Measurements from ENCODE around the gene PTRH1.
"Not testable (repeated sequence)": the region's sequence is repeated elsewhere in the genome, so short reads cannot be mapped to it uniquely, and the experiment has no call there.

Gene PTRH1, protein sequence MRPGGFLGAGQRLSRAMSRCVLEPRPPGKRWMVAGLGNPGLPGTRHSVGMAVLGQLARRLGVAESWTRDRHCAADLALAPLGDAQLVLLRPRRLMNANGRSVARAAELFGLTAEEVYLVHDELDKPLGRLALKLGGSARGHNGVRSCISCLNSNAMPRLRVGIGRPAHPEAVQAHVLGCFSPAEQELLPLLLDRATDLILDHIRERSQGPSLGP

DNA sequence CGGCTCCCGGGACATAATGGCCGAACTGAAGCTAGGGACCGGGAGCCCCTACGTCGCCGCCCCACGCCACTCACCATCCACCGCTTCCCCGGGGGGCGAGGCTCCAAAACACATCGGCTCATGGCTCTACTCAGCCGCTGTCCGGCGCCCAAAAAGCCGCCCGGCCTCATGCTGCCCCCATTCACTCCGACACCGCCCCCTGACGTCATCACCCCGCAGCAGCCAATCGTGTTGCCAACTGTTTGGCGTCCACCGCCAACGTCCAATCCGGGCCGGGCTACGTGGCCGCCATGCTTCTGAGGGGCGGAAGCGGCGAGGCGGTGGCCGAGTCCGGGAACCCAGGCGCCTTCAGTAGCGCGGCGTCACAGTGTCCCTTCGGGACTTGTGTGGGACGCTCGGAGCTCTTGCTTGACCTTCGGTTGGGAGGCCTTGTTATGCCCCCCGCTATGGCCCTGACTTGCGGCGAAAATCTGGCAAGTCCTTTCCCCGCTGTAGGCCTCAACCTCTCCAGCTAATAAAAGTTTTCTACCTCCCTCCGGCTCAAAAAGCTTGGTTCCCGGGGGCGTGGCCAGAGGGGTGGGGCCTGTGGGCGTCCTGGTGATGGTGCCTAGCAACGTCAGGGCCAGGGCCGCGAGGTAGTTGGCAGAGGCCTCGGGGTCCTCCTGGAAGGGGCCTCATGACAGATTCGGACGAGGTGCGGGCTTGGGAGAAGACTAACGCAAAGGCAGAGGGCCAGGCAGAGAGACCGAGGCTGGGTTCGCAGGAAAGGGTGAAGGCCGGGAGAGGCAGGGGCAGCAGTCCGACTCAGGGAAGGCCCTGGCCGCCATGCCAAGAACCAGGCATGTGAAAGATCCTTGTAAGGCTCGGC, at the start of gene PTRH1, which contains the start of gene TTC16:
PTRH1 (minus strand) TSS at position 194 of the 868 bp plus-strand sequence; CDS start at position 170, 24 bp downstream.
TTC16 (plus strand) TSS at position 610 of the 868 bp plus-strand sequence; CDS start at position 677, 67 bp downstream.
- peak; percentile 97 for DNase-seq

DNA sequence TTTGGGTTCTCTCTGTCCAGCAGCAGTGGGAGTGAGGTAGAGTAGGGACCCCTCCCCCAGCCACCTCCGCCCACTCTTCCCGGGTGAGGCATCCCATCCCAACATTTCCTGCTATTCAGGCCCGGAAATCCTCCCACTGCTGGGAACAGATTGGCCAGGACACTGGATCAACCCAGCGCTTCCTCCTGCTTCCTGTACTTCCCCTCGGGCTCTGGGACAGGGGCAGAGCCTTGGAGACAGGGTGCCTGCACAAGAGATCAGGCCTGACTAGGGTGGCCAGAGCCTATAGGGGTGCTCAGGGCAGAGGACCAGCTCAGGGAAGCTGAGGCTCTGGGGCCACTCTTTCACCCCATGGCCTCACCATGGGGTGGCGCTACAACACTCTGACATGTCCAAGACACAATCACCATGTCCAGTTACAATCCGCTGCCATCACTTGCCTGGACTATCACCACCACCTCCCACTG, 48.5 kb upstream of the PTRH1 start:
- peak; percentile 30 for DNase-seq

DNA sequence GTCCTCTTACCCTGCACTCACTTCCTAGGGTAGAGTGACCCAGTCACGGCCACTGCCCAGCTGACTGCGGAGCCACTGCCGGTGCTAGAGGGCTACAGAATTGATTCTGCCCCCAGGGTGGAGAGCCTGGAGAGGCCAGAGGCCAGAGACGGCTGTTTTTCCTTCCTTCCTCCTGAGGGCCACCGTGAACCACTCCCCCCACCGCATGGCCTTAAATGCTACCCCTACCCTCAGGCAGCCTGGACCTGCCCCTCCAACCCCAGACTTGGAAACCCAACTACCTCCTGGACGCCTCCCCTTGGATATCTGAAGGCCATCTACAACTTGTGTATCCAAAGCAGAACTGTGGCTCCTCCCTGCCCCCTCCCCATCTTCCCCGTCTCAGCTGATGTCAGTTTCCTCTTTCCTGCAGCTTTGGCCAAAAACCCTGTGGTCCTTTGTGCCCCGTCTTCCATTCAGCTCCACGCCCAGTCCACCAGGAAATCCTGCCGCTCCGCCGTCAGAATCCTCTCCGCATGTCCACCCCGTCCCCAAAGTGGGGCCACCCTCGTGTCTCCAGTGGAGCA, 46.7 kb upstream of the PTRH1 start:
- no peak for DNase-seq

DNA sequence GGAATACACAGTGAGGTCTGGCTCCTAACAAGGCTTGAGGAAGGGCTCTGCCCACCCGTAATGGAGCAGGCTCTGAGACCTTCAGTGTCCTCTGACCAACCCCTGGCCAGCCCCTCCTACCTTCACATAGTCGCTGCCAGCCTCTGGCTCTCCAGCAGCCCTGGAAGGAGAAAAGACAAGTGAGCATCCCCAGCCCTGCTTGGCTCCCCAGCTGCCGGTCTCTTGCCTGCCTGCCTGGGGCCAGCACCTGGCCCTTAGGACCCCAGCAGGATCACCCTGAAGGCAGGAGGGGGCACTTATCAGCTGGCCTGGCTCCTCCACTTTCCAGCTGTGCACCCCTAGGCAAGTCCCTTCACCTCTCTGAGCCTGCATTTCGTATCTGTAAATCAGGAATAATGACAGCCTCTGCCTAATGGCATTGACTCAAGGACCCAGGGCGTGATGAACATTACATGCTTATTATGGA, 46.1 kb upstream of the PTRH1 start:
- DNase-seq = no peak

DNA sequence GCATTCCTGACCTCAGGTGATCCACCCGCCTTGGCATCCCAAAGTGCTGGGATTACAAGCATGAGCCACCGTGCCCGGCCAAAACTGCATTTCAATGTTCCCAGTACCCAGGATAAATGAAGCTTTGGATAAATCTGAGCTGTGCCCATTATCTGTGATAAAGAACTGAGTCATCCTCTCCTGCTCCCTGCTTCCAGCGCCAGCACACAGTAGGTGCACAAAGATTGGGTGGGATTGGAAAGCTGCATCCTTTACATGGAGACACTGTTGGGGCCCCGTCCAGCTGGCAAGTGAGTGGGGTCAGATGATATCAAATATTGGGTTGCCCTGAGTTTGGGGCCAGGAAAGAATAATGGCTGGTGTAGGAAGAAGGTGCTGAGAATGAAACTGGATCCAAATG, 45.6 kb upstream of the PTRH1 start:
- DNase-seq = no peak

DNA sequence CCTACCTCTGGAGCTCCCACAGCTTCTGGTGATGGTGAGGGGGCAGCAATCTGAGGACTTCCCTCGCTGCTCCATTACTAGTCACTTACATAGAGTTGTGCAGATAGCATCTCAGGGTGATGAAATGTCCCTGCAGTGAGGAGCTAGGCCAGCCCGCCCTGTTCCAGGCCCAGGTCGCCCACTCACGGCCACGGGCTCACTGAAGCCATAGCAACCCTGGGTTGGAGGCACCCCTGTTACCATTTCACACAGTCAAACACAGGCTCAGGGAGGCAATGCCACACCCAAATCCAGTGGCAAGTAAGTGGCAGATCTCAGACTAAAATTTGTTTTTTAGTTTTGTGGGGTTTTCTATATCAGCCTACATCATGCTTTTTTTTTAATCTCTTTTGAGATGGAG, 43.4 kb upstream of the PTRH1 start:
- DNase-seq = no peak

DNA sequence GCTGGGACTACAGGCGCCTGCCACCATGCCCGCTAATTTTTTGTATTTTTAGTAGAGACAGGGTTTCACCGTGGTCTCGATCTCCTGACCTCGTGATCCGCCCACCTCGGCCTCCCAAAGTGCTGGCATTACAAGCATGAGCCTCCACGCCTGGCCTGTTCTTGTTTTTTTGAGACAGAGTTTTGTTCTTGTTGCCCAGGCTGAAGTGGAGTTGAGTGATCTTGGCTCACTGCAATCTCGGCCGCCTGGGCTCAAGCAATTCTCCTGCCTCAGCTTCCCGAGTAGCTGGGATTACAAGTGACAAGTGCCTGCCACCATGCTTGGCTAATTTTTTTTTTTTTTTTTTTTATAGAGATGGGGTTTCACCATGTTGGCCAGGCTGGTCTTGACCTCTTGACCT, 41.3 kb upstream of the PTRH1 start:
- DNase-seq = not testable (repeated sequence)

DNA sequence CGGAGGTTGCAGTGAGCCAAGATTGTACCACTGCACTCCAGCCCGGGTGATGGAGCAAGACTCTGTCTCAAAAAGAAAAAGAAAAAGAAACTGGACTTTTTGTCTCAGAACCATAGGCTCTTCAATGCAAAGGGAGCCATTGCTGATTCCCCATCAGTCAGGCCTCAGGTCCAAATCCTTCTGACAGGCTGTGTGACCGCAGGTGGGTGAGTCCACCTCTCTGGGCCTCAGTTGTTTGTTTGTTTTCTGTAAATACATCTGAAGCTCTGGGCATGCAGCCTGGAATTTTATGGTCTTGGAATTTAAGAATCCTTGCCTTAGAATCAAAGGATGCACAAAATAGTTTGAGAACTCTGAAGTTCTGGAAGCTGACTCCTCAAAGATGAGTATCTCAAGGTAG, 40.8 kb upstream of the PTRH1 start:
- DNase-seq = no peak

DNA sequence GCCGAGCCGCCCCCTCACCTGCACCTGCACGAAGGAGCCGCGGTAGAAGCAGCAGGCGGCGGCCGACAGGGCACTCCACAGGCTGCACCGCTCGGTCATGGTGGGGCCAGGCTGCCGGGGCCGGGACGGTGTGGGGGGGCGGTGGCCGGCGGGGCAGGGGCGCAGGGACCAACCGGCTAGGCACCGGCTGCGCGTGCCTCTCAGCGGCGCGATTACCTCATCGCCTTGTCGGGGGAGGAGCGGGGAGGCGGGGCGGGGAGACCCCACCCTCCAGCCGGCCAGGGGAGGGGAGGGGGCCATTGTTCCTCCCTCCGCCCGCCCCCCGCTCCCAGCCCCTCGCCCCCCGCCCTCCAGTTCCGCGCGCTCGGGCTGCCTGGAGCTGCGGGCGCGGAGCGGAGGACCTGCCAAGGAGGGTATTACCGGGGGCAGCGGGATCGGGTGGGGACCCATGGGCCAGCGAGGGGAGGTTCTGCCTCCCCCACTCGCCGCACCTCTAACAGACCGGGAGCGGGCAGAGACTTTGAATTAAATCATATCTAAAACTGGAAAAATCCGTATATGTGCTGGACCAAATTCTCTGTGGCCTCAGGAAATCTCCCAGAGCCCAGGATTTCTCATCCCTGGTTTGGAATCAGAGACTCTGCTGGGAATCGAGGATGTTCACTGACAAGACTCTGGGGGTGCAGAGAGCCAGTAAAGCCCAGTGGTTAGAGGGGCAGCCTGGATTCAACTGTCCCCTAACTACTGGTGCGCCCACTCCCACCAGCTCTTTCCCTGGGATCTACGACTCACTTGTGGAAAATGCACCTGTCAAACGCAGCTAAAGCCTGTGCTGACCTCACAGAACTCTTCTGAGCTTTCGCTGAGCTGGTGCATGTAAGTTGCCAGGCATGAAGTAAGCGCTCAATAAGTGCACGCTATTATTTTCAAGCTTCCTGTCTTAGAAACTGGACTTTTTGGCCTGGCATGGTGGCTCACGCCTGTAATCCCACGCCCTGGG, 39.9 kb upstream of the PTRH1 start:
- DNase-seq = no peak

DNA sequence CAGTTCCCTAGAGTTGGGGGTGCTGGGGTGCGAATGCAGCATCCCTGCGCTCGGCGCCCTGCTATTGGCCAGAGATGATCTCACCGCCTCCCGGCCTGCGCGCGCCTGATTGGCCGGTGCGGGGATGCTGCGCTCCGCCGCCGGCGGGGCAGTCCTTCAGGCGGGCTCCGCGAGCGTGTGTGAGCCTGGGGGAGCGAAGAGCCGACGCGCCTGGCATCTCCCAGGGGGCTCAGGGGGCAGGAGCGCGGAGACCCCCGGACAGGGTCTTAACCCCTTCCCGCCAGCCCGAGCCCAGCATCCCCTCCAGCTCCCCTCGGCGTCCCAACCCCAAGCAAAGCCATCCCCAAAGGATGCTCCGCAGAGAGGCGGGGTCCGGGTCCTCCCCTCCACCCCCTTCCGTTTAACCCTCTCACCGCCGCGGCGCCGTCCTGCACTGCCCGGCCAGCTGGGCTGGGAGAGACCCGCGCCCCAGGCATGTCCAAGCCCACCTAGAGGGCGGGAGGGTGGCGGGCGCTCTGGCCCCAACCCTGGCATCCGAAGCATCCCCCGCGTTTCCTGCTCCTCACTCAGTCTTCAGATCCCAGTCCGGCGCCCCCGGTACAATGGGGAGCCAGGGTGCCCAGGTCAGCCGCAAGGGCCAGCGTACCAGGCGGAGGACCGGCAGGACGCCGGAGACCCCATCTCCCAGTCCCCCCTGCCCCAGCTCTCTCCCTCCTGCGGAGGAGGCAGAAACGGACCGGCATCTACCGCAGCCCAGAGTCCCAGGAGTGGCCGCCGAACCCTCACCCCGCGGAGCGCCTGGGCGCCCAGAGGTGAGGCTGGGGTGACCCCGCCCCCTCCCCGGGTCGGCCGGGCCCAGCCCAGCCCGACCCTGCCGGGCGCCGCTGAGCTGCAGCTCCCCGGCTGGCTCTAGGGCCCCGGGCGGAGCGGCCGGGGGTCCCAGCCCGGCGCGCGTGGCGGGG, 38.9 kb upstream of the PTRH1 start:
- DNase-seq = peak; percentile 34

DNA sequence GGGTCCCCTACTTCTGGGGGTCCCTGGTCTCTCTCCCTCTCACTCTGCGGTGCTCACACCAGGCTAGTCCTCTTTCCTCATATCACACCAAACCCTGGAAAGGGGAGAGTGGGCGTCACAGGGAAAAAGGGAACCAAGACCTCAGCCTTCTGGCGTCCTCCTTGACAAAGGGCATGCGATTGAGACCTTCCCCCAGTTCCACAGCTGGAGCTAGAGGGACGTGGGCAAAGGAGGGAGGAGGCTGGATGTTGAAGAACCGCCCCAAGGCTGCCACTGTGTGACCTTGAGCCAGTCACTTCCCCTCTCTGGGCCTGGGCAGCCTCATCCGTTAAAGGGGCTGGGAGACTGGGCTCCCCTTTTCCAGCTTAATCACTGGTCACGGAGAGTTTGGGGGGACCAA, 38.2 kb upstream of the PTRH1 start:
- DNase-seq = no peak

DNA sequence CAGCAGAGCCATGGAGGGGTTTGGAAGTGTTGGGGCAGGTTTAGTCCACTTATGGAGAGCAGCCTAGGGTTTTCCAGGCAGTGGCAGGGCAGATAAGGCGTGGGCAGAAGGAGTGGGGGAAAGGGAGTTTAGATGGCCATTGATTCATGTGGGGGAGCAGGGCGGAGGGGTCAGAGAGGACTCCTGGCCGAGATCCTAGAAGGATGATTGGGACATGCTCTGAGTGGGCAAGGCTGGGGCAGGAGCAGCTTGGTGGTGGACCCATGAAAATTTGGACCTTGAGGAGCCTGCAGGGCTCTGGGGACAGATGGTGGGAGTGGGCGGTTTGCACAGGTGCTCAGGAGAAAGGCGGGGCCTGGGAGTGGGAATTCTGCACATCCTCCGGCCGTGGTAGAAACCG, 37.7 kb upstream of the PTRH1 start:
- DNase-seq = no peak

DNA sequence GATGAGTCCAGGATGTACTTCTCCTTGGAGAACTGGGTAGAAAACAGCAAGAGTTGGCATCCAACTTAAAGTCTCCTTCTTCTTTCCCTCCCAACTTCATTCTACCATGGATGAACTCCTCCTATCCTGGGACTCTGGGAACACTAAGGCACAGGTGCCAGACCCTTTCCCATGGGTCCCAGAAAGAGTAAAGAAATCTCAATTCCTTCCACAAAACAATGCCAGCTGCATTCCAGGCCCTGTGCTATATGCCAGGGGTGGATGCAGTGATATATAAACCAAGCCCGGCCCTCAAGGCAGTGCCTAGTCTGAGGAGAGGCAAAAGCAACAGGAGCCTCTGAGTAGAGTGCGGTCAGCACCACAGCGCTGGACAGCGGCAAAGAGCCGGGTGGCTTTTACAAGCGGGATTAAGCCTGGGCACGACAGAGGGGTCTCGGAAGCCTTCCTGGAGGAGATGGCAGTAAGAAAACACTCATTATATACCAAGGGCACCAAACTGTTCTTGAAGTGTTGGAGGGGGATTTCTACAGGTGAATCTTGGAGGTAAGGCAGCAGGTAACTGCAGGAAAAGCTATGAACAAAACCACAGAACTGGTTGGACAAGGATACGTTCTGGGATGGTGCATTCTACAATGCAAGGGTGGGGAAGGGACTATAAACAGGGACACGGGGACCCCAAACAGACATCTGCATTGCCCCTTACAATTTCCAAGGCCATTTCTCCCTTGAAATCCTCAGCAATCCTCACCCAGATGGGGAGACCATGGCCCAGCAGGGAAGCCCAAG, 36.0 kb upstream of the PTRH1 start:
- DNase-seq = no peak

DNA sequence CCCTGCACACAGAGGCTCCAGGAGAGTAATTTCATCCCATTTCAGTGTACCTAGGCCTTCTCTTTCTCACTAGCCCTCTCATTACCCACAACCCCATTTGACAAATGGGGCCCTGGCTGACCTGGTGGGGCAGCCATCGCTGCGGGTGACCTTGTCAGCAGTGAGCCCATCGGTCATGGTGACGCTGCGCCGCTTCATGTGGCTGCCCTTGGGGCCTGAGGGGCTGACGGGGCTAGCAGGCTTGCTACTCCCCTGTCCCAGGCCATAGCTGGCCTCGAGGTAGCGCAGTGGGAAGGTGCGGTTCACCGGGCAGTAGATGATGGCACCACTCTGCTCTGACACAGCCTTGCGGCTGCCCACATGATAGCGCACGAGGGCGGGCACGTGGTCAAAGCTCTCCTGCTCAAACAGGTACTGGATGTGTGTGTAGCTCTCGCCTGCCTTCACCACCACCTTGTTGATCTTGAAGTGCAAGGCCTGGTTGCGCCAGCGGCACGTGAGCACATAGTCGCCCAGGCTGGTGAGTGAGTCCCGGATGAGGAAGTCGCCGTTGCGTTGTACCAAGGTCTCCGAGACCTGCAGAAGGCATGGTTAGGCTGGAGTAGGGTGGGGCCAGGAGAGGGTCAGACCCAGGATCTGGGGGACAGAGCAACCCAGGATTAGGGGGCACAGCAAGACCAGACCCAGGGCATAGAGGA, 33.8 kb upstream of the PTRH1 start:
- no peak for DNase-seq

DNA sequence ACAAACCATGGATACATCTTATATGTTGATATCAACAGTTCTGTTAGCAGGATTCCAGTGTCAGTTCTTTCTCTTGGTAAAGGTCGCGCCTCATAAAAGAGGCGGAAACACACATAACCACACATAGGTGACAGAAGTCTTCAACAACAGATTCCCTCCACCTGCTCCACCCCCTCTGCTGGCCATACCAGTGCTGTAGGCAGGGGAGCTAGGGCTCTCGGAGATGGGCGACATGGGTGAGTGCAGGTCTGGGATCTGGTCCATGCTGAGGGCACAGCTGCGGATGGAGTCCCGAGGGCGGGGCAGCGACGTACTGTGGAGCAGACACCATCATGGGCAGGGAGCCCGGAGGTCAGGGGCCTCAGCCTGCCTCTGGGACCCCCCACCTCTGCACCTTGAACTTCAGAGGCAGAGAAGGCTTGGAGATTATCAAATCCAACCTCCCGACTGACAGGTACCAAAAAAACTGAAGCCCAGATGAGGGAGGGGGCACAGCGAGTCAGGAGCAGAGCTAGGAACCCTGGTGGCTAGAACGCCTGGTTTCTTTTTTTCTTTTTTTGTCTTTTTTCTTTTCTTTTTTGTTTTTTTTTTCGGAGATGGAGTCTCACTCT, 31.6 kb upstream of the PTRH1 start:
- DNase-seq = no peak

DNA sequence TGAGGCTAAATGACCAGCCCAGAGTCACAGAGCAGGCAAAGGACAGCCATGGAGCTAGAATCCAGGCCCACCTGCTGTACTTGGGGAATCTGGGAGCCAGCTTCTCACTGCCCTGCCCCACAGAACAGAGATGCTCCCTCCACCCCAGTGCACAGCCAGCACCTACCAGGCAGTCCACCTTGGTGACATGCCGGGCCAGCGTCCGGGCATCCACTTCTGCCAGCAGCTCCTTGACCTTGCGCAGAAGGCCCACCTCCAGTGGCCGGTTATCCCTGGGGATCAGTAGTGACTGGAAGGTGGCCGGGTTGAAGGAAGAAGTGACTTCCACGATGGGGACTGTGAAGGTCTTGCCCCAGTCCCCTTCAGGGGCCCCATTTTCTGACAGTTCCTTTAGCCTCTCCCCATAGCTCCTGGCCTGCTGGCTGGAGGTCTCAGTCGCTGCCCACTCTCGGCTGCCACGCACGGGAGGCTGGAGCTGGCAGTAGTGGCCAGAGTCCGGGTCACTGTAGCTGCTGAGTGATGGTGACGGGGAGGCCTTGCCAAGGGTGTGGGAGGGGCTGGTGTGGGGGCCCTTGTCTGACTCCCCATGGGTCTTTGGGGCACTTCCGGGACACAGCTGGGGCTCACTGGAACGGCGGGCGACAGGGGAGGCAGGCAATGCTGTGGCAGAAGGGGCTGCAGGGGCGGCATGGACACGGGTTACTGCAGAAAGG, 29.1 kb upstream of the PTRH1 start:
- DNase-seq = no peak

DNA sequence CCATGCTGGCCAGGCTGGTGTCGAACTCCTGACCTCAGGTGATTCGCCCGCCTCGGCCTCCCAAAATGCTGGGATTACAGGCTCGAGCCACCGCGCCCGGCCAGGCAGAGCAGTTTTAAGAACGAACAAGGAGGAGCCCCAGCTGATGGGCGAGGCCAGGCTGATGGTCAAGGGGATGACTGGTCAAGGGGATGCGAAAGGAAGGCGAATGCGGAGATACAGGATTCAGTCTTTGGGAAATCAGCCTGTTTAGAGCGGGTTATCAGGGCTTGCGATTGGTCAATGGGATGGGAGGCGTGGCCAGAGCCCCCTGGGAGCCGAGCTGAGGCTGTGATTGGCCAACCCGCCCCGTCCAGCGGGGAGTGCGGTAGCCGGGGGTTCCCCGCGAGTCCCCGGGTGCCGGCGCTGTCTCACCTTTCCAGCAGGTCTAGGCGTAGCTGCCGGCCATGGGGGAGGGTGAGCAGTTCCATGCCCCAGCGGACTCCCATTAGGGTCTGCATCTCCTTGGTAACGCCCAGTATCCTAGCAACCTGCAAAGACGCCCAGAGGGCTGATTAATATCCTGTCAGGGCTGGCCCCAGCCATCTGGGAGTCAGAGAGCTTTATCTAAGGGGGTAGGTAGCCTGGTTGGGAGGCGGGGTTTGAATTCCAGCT, 27.1 kb upstream of the PTRH1 start:
- DNase-seq = peak; percentile 94

DNA sequence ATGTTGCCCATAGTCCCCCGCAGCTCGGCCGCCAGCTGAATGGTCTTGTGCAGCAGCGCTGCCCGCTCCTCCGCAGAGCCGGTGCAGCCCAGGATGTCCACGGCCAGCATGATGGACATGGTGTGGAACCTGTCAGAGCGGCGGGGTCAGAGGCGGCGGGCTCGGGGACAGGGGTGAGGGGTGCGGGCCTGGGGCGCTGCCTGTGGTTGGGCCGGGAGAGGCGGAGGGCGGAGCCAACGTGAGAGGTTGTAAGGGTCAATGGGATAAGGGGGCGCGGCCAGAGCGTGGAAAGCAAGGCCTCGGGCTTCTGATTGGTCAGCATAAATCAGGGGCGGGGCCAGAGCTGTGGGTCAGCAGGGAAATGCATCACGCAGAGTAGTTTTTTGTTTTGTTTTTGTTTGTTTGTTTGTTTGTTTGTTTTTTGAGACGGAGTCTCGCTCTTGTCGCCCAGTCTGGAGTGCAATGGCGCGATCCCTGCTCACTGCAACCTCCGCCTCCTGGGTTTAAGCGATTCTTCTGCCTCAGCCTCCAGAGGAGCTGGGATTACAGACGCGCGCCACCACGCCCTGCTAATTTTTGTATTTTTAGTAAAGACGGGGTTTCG, 26.5 kb upstream of the PTRH1 start:
- peak; percentile 78 for DNase-seq

All from EL (cell line).